Measurements from ENCODE around the gene KIAA0319L.

The KIAA0319L gene

DNA sequence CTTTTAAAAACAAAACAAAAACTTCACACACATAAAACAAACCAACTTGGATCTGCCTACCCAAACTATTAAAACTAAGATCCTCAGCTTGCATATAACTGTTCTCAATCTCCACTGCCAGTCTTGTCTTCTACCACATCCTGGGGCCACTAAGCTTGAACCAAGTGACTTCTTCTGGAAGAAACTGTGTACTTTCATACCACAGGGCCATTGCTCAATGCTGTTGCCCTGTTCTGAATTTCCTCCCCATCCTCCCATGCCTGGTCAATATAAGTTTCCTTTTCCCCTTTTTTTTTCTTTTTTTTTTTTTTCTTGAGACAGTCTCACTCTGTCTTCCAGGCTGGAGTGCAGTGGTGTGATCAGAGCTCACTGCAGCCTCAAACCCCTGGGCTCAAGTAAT, 109.9 kb downstream of the KIAA0319L start:
- no peak for DNase-seq (ENCODE audit: low read depth in 2 of 2)

- DNase-seq (ENCODE audit: low read depth in 2 of 2), result no peak
Measured at GRCh38 chr1:35444519-35444774, 112.8 kb downstream of the KIAA0319L start.

GRCh38 chr1:35443768-35444518, 113.3 kb downstream of the KIAA0319L start:
- no peak for DNase-seq (ENCODE audit: low read depth in 2 of 2)

- DNase-seq (ENCODE audit: low read depth in 2 of 2), result peak in 1 of 2 donors; percentile 7
Measured at GRCh38 chr1:35442734-35443133, 114.5 kb downstream of the KIAA0319L start.

DNA sequence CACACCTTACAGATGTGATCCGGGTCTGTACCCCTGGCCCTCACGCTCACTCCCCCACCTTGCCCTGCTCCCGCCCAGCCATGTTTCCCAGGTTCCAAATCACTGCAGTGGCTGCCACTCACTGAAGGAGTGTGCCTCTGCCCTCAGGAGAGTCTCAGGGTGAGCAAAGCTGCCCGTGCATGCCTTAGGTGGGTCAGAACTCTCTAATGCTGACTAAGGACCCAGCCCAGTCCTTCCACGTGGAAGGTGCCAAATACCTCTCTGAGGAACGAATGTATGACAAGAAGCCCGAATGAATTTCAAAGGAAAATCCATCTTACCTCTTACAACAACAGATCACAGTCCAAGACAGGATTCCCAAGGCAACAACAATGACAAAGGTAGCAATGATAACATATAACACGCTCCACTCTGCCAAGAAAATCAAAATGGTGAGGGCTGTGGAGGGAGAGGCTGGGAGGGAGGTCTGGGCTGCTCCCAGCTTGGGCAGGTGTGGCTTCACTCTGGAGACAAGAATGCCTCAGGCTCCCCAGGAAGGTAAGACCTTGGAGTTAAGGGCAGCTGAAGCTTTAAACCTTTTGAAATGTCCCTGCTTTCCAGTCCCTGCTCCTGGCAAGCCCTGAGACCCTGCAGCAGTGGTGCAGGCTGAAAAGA, 115.2 kb downstream of the KIAA0319L start:
- DNase-seq (ENCODE audit: low read depth in 2 of 2), result no peak

DNA sequence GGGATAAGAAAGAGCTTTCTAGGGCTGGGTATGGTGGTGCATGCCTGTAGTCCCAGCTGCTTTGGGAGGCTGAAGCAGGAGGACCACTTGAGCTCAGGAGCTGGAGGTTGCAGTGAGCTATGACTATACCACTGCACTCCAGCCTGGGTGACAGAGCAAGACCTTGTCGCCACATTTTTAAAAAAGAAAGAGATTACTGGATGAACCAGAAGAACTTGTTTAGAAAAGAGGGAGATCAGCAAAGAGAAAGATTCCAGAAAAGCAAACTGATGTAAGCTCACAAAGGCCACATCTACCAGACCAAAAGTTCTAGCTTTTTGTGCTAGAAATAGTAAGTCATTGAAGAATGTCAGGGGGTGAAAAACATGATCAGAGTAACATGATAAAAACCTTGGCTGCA, 117.6 kb downstream of the KIAA0319L start:
- no peak for DNase-seq (ENCODE audit: low read depth in 2 of 2)

DNA sequence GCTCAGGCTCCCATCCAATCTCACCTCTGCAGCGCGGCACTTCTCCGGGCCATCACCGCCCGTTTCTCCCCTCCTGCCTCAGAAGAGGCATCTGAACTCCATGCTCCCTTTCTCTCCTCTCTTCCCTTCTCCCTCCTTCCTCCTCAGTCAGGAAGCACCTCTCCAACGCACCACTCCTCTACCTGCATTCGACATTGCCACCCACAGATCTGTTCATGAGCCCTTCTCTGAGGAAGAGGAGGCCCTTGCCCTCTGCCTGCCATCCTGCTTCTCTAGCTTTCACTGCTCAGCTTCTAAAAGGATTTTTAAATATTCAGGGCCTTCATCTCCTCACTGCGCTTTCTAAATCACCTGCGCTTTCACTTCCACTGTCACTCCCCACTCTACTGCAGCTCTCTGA, 120.0 kb downstream of the KIAA0319L start:
- no peak for DNase-seq (ENCODE audit: low read depth in 2 of 2)

DNA sequence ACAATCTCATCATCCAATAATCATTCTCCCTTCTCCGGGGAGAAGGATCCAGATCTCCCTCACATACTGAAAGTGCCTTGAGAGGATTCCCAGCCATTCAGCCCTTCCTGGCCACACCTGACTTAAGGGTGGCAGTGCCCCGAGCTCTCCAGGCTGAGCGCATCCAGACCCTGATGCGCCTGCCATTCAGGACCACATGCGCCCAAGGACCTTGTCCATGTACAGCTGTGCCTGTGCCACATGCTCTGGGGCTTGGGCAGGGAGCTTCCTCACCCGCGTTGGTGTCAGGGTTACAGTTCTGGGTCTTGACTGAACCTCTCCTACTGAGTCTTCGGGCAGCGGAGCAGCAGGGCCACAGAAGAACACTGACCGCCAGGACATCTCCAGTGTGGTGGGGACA, 121.1 kb downstream of the KIAA0319L start:
- no peak for DNase-seq (ENCODE audit: low read depth in 2 of 2)

DNA sequence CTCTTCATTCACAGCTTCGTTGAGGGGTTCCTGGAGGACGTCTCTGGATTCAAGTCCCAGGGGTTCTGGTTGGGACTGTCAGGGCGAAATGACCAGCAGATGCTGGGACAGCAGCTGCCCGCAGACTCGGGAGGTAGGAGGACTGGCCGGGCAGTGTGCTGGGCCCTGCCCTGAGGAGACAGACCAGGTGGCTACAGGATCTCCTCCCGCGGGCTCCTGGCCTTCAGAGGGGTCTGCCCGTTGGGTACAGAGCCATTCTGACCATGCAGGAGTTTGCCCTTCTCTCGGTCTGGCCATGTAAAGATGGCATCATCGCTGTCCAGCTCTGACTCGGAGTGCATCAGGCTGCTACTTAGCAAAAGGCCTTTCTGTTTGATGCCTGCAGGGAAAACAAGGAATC, 122.5 kb downstream of the KIAA0319L start:
- no peak for DNase-seq (ENCODE audit: low read depth in 2 of 2)

DNA sequence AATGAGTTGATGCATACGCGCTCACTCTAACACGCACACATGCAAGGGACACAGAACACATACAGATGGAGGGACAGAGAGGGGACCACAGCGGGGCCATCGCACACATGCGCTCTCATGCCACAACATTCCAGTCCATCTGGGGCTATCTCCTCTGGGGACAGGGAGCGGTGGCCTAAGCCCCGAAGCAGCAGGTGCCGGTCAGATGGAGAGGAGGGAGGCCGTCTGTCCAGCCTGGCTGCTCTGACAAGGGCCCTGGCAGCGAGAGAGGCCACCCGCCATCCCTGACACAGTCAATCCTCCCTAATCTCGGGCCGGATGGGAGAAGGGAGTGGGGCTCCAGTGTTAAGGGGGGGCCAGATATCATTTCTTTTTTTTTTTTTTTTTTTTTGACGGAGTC, 123.5 kb downstream of the KIAA0319L start:
- no peak for DNase-seq (ENCODE audit: low read depth in 2 of 2)

- DNase-seq (ENCODE audit: low read depth in 2 of 2), result no peak
Measured at GRCh38 chr1:35432231-35432630, 125.0 kb downstream of the KIAA0319L start.

GRCh38 chr1:35431173-35431599, 126.0 kb downstream of the KIAA0319L start:
- DNase-seq (ENCODE audit: low read depth in 2 of 2), result no peak

DNA sequence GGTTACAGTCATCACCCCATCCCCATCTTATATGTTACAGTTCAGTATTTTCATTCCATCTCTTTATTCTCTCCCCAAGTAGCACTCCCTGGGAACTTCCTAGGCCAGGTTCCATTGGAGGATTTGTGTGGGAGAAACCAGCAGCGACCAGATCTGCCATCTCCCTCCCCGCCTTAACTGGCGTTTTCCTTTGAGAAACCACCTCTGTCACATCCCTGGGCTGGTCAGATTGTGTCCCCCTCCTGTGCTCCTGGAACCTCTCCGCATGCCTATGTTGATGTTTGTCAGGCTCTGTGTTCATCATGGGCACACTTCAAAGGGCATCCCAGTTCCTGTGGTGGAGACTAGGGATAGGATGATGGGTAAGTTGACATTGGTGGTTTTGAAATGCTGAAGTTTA, 126.4 kb downstream of the KIAA0319L start:
- no peak for DNase-seq (ENCODE audit: low read depth in 2 of 2)

- DNase-seq (ENCODE audit: low read depth in 2 of 2), result no peak
Measured at GRCh38 chr1:35428360-35428759, 128.8 kb downstream of the KIAA0319L start.

DNA sequence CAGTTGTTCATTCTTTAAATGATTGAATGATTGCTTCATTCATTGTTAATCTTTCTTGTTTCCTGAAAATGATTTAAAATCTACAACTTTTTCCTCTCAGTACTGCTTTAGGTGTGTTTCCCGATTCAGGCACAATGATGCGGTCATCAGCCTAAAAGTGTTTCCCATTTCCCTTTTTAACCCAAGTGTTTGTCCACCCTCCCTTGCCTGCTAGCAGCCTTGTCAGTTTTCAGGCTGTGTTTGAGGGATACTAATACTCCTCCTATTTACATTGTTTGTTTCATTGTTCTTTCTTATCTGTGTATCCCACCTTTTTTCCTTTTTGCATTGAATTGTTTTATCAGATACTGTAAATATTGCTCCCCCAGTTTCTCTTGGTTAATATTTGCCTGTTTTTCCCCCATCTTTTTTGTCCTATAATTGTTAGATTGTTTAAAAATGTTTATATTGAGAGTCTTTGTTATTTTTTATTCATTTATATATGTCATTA, 131.1 kb downstream of the KIAA0319L start:
- no peak for DNase-seq (ENCODE audit: low read depth in 2 of 2)

- DNase-seq (ENCODE audit: low read depth in 2 of 2), result no peak
Measured at GRCh38 chr1:35408925-35409324, 148.3 kb downstream of the KIAA0319L start.

GRCh38 chr1:35407743-35408142, 149.5 kb downstream of the KIAA0319L start:
- no peak for DNase-seq (ENCODE audit: low read depth in 2 of 2)

DNA sequence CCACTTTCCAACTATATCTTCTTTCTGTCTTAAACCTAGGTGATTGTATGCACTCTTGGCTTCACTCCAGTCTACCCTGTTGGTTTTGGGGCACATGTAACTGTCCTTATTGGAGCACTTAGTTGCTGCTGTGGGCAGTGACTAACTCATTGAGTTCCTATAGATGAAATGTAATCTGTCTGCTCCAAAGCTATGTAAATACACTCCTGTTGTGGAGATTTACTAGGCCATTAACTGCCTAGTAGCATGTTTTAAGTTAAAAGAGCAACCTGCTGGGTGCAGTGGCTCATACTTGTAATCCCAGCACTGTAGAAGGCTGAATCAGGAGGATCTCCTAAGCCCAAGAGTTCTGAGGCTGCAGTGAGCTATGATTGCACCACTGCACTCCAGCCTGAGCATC, 151.1 kb downstream of the KIAA0319L start:
- DNase-seq (ENCODE audit: low read depth in 2 of 2), result no peak

GRCh38 chr1:35401049-35401448, 156.2 kb downstream of the KIAA0319L start:
- no peak for DNase-seq (ENCODE audit: low read depth in 2 of 2)

GRCh38 chr1:35398739-35399138, 158.5 kb downstream of the KIAA0319L start:
- no peak for DNase-seq (ENCODE audit: low read depth in 2 of 2)

- no peak for DNase-seq (ENCODE audit: low read depth in 2 of 2)
Measured at GRCh38 chr1:35394386-35394785, 162.8 kb downstream of the KIAA0319L start.

- DNase-seq (ENCODE audit: low read depth in 2 of 2), result no peak
Measured at GRCh38 chr1:35390600-35391494, 166.4 kb downstream of the KIAA0319L start.

DNA sequence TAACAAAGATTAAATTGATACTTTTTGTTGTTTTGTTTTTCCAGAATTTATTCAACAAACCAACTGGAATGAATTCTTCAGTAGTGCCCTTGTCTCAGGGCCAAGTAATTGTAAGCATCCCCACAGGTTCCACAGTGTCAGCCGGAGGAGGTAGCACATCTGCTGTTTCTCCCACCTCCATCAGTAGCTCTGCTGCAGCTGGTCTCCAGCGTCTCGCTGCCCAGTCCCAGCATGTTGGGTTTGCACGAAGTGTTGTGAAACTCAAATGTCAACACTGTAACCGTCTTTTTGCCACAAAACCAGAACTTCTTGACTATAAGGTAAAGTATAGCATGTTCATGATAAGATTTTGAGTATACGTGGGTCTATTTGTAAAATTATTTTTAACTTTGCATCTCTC, 170.2 kb downstream of the KIAA0319L start:
- no peak for DNase-seq (ENCODE audit: low read depth in 2 of 2)

All from stimulated activated CD8-positive, alpha-beta memory T cell treated with anti-CD3 and anti-CD28 coated beads, Interleukin-7, amount 100 ng/mL, for 4 hours (primary cell).